ENCODE data around the gene MMS19. TPM values are rescaled to one million over a fixed set of nuclear protein-coding genes. Genes with fewer than 3 reads are reported as not detected.
"Not testable (repeated sequence)": the region's sequence is repeated elsewhere in the genome, so short reads cannot be mapped to it uniquely, and the experiment has no call there.

The MMS19 gene
- total RNA-seq, 4 donors from 2014 or later = 111 to 238 (median 118) TPM

DNA sequence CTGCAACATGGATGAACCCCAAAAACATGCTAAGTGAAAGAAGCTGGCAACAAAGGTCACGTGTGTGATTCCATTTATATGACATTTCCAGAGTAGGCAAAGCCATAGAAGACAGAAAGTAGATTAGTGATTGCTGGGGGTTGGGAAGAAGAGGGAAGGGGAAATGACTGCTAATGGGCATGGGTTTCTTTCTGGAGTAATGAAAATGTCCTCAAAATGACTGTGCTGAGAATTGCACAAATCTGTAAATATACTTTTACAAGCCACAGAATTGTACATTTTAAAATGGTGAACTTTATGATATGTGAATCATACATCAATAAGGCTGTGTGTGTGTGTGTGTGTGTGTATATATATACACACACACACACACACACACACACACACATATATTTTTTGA is 15.8 kb downstream of the MMS19 start:
- no peak for DNase-seq (ENCODE audit: low spot score in 2 of 2)
- Histone ChIP-seq H3K4me1 (peaks cover 27% of the 10 kb centered on the region), H3K27me3 (no peaks in the 10 kb centered on the region), H3K27ac (no peak overlapping the region), H3K36me3 (peaks cover 52% of the 10 kb centered on the region), H3K9me3 (no peaks in the 10 kb centered on the region), H3K4me3 (no peak overlapping the region)
- WGBS = 93% methylated on average over 1 of the region's 1 CpG
- TF ChIP-seq POLR2A (IDR thresholded peaks at IDR 0.05) = no peak
- TF ChIP-seq, protein P1, sequence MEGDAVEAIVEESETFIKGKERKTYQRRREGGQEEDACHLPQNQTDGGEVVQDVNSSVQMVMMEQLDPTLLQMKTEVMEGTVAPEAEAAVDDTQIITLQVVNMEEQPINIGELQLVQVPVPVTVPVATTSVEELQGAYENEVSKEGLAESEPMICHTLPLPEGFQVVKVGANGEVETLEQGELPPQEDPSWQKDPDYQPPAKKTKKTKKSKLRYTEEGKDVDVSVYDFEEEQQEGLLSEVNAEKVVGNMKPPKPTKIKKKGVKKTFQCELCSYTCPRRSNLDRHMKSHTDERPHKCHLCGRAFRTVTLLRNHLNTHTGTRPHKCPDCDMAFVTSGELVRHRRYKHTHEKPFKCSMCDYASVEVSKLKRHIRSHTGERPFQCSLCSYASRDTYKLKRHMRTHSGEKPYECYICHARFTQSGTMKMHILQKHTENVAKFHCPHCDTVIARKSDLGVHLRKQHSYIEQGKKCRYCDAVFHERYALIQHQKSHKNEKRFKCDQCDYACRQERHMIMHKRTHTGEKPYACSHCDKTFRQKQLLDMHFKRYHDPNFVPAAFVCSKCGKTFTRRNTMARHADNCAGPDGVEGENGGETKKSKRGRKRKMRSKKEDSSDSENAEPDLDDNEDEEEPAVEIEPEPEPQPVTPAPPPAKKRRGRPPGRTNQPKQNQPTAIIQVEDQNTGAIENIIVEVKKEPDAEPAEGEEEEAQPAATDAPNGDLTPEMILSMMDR (IDR thresholded peaks at IDR 0.05) = no peak
- no peak for TF ChIP-seq EP300 (IDR thresholded peaks at IDR 0.05)
- TF ChIP-seq POLR2AphosphoS5 (IDR thresholded peaks at IDR 0.05) = no peak

DNA sequence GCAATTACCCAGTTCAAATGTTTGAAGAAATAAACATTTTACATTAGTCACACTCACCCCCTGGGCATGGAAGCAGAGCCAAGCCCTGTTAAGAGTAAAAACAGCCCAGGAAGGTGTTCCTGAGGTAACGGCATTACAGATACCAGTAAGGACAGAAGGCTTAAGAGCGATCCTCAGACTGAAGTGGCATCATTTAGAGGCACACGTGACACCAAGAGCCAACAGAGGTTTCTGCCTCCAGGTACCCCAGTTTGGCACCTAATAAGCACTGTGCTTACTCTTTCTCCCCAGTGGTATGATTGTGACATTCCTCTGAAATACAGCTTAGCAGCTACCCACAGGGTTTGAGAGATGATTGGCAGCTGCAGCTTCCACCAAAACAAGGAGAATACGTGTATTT is 17.2 kb downstream of the MMS19 start:
- H3K4me1 ChIP-seq = peaks cover 27% of the 10 kb centered on the region
- TF ChIP-seq EP300 (IDR thresholded peaks at IDR 0.05) (no peak), POLR2AphosphoS5 (IDR thresholded peaks at IDR 0.05) (no peak), POLR2A (IDR thresholded peaks at IDR 0.05) (no peak)
- TF ChIP-seq, protein P1 (IDR thresholded peaks at IDR 0.05) = no peak
- H3K4me3 ChIP-seq = no peak overlapping the region
- H3K9me3 ChIP-seq = no peaks in the 10 kb centered on the region
- H3K36me3 ChIP-seq = peaks cover 65% of the 10 kb centered on the region
- 30% methylated on average over 4 of the region's 4 CpGs for WGBS
- no peaks in the 10 kb centered on the region for H3K27me3 ChIP-seq
- no peak overlapping the region for H3K27ac ChIP-seq
- no peak for DNase-seq (ENCODE audit: low spot score in 2 of 2)

DNA sequence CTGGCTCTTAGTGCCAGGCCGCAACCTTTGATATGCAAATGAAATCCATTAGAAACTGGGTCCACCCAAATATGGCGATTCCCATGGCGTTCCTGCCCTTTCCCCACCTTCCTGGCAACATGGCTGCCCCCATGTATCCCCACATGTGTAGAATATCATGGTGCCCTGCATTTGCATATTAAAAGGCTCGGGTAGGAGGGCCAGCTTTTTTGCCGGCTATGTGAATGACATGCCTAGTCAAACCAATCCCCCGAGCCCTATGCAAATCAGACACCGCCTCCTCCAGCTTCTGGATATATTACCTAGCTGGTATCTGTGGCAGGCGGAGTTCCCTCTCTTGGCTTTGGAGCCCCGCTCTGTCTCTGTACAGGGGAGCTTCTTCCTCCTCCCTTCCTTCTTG is 18.3 kb downstream of the MMS19 start:
- no peaks in the 10 kb centered on the region for H3K27me3 ChIP-seq
- peaks cover 73% of the 10 kb centered on the region for H3K36me3 ChIP-seq
- no peak for TF ChIP-seq EP300 (IDR thresholded peaks at IDR 0.05)
- no peak for TF ChIP-seq POLR2A (IDR thresholded peaks at IDR 0.05)
- TF ChIP-seq POLR2AphosphoS5 (IDR thresholded peaks at IDR 0.05) = no peak
- TF ChIP-seq, protein P1 (IDR thresholded peaks at IDR 0.05) = no peak
- H3K4me3 ChIP-seq = no peak overlapping the region
- 55% methylated on average over 9 of the region's 9 CpGs for WGBS
- DNase-seq (ENCODE audit: low spot score in 2 of 2) = no peak
- H3K4me1 ChIP-seq = peaks cover 27% of the 10 kb centered on the region
- no peaks in the 10 kb centered on the region for H3K9me3 ChIP-seq
- no peak overlapping the region for H3K27ac ChIP-seq

DNA sequence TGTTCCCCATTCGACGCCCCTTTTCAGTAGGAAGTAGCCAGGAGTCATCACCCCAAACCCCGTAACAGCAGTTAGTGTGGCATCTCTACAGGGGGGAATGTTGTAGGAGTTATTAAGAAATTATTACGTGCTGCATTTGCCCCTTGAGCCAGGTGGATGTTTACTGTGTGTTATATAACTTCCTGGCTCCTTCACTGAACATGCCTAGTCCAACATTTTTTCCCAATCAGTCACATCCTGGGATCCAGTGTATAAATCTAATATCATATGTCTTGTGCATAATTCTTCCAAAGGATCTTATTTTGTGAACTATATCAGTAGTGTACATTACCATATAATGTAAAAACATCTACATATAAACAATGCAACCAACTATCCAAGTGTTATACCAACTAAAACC is 18.8 kb downstream of the MMS19 start:
- DNase-seq (ENCODE audit: low spot score in 2 of 2); H3K27me3 ChIP-seq; H3K27ac ChIP-seq; H3K9me3 ChIP-seq; H3K4me3 ChIP-seq: not testable (repeated sequence)
- peaks cover 74% of the 10 kb centered on the region for H3K36me3 ChIP-seq
- WGBS = 83% methylated on average over 4 of the region's 4 CpGs
- H3K4me1 ChIP-seq = peaks cover 27% of the 10 kb centered on the region

DNA sequence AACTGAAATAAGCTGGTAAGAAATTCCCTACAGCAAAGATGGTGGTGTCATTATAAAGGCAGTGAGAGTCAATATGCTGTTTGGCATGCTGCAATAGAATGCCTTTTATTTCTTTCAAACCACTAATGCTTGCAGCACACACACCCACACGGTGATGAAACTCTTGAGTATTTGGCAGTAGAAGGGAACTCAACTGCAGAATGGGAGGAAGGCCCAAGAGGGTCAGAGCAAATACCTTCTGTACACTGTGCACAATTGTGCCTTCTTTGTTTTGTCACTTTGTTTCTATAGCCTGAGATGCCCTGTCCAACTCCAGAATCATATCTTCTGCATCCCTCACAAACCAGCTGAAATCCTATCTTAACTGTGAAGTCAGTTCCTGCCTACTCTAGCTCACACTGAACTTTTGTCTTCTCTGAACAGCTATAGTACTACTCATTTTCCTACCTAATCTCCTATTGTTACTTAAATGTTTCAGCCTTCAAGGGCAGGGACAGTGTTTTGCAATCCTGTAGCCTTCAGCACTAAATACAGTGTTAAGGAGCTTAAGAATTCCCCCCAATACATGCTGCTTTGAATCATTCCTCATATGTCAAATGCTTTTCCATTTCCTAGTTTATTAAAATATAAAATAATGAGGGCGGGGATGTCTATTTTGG is 22.2 kb downstream of the MMS19 start:
- no peaks in the 10 kb centered on the region for H3K27me3 ChIP-seq
- no peak for DNase-seq (ENCODE audit: low spot score in 2 of 2)
- H3K4me1 ChIP-seq = peaks cover 19% of the 10 kb centered on the region
- H3K4me3 ChIP-seq = no peak overlapping the region
- 55% methylated on average over 2 of the region's 2 CpGs for WGBS
- H3K36me3 ChIP-seq = peaks cover 97% of the 10 kb centered on the region
- TF ChIP-seq EP300 (IDR thresholded peaks at IDR 0.05) = no peak
- TF ChIP-seq, protein P1 (IDR thresholded peaks at IDR 0.05) = no peak
- no peak for TF ChIP-seq POLR2AphosphoS5 (IDR thresholded peaks at IDR 0.05)
- TF ChIP-seq POLR2A (IDR thresholded peaks at IDR 0.05) = no peak
- no peaks in the 10 kb centered on the region for H3K9me3 ChIP-seq
- H3K27ac ChIP-seq = no peak overlapping the region

DNA sequence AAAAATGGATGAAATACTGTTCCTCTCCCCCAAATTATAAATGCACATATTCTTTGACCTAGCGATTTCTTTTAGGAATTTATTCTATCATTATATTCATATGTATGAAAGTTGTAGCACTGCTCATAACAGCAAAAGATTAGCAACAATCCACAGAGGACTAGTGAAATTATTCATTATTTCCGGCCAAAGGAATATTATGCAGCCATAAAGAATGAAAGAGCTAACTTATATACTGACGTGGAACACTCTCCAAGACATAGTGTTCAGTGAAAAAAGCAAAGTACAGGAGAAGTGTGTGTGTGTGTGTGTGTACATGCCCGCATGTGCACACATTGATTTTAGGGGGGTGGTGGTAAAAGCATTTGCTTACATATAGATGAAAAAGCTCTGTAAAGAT is 23.3 kb downstream of the MMS19 start:
- peaks cover 97% of the 10 kb centered on the region for H3K36me3 ChIP-seq
- no peak for TF ChIP-seq POLR2AphosphoS5 (IDR thresholded peaks at IDR 0.05)
- H3K9me3 ChIP-seq = no peaks in the 10 kb centered on the region
- peaks cover 7% of the 10 kb centered on the region for H3K4me1 ChIP-seq
- 97% methylated on average over 4 of the region's 4 CpGs for WGBS
- no peak overlapping the region for H3K27ac ChIP-seq
- DNase-seq (ENCODE audit: low spot score in 2 of 2) = no peak
- no peaks in the 10 kb centered on the region for H3K27me3 ChIP-seq
- no peak overlapping the region for H3K4me3 ChIP-seq

DNA sequence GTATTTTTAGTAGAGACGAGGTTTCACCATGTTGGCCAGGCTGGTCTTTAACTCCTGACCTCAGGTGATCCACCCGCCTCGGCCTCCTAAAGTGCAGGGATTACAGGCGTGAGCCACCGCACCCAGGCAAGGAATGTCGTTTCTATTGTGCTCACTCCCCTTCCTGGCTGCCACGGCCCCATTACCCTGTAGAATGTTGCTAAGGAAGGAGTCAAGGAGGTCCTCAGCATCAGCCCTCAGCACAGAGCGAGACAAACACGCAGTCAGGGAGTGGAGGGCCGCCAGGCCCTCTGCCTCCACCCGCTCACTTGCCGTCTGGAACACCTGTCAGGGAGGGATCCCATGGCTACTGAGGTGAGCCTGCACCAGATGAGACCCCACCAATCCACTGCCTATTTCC is 29.4 kb downstream of the MMS19 start:
- not testable (repeated sequence) for DNase-seq (ENCODE audit: low spot score in 2 of 2); H3K27me3 ChIP-seq; H3K27ac ChIP-seq; H3K4me3 ChIP-seq; H3K9me3 ChIP-seq
- H3K4me1 ChIP-seq = peaks cover 15% of the 10 kb centered on the region
- 94% methylated on average over 9 of the region's 12 CpGs for WGBS
- H3K36me3 ChIP-seq = peaks cover 97% of the 10 kb centered on the region
